ENCODE data around the gene PITPNM3. TPM values are rescaled to one million over a fixed set of nuclear protein-coding genes. Genes with fewer than 3 reads are reported as not detected.

PITPNM3 gene
- total RNA-seq, 1 donor from 2014 or later: 2.2 TPM

DNA sequence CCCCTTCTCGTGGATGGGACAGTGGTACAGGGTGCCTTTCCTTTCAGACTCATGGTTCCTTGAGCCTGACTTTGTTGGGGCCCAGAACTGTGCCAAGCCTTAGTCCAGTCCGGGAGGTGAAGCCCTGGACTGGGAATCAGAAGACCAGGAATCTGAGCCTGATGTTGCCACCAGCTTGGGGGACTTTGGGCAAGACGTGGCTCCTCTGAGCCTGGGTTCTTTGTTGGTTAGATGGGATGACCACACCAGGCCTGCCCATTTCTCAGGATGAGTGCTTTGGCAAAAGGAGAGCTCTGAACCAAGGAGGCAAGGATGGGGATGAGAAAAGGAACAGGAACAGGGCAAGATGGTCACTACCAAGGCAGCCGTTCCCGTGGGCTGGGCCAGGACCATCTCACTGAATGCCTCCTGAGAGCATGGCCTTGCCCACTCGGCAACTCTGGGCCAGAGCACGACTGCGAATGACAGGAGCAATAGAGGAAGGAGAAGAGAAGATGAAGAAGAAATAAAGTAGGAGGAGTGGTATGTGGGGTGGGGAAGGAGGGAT, 32.5 kb downstream of the PITPNM3 start:
- no peak for DNase-seq (ENCODE audit: low read depth)
- H3K4me3 ChIP-seq (ENCODE audit: low read depth, low read length): no peak overlapping the region
- no peak for TF ChIP-seq CTCF (IDR thresholded peaks at IDR 0.05; ENCODE audit: insufficient read depth, low read length, poor library complexity, severe bottlenecking)
- no peaks in the 10 kb centered on the region for H3K36me3 ChIP-seq (ENCODE audit: control insufficient read depth, insufficient read depth, low read length)
- H3K27me3 ChIP-seq (ENCODE audit: control insufficient read depth, insufficient read depth, low read length): no peaks in the 10 kb centered on the region

GRCh38 chr17:6523330-6523729, 33.0 kb downstream of the PITPNM3 start:
- Histone ChIP-seq H3K4me3 (ENCODE audit: low read depth, low read length) (no peak overlapping the region), H3K36me3 (ENCODE audit: control insufficient read depth, insufficient read depth, low read length) (no peaks in the 10 kb centered on the region), H3K27me3 (ENCODE audit: control insufficient read depth, insufficient read depth, low read length) (no peaks in the 10 kb centered on the region)
- no peak for TF ChIP-seq CTCF (IDR thresholded peaks at IDR 0.05; ENCODE audit: insufficient read depth, low read length, poor library complexity, severe bottlenecking)
- DNase-seq (ENCODE audit: low read depth): peak; percentile 74

GRCh38 chr17:6521586-6521985, 34.8 kb downstream of the PITPNM3 start:
- Histone ChIP-seq H3K36me3 (ENCODE audit: control insufficient read depth, insufficient read depth, low read length) (no peaks in the 10 kb centered on the region), H3K4me3 (ENCODE audit: low read depth, low read length) (no peak overlapping the region), H3K27me3 (ENCODE audit: control insufficient read depth, insufficient read depth, low read length) (no peaks in the 10 kb centered on the region)
- no peak for TF ChIP-seq CTCF (IDR thresholded peaks at IDR 0.05; ENCODE audit: insufficient read depth, low read length, poor library complexity, severe bottlenecking)
- no peak for DNase-seq (ENCODE audit: low read depth)

DNA sequence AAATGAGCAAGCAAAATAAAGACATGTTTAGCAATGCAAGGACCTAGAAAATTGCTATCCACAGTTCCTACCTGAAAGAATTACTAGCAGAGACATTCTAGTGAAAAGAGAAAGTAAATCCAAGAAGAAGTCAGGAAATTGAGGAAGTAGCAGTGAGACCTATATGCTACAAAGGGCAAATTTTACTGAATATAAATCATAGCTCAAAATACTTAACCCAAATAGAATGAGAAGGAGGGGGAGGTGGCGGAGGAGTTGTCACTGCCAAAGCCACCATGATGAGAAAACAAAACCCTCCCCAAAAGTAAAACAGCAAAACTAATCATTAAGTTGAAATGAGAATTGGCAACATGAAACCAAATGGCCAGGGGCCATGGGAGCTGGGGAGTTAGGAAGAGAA, 39.3 kb downstream of the PITPNM3 start:
- Histone ChIP-seq H3K36me3 (ENCODE audit: control insufficient read depth, insufficient read depth, low read length) (no peaks in the 10 kb centered on the region), H3K27me3 (ENCODE audit: control insufficient read depth, insufficient read depth, low read length) (no peaks in the 10 kb centered on the region), H3K4me3 (ENCODE audit: low read depth, low read length) (no peak overlapping the region)
- no peak for DNase-seq (ENCODE audit: low read depth)
- TF ChIP-seq CTCF (IDR thresholded peaks at IDR 0.05; ENCODE audit: insufficient read depth, low read length, poor library complexity, severe bottlenecking): no peak

GRCh38 chr17:6514371-6514770, 42.0 kb downstream of the PITPNM3 start:
- no peak for TF ChIP-seq CTCF (IDR thresholded peaks at IDR 0.05; ENCODE audit: insufficient read depth, low read length, poor library complexity, severe bottlenecking)
- Histone ChIP-seq H3K36me3 (ENCODE audit: control insufficient read depth, insufficient read depth, low read length) (no peaks in the 10 kb centered on the region), H3K4me3 (ENCODE audit: low read depth, low read length) (no peak overlapping the region), H3K27me3 (ENCODE audit: control insufficient read depth, insufficient read depth, low read length) (no peaks in the 10 kb centered on the region)
- no peak for DNase-seq (ENCODE audit: low read depth)

- no peak for DNase-seq (ENCODE audit: low read depth)
- no peaks in the 10 kb centered on the region for H3K36me3 ChIP-seq (ENCODE audit: control insufficient read depth, insufficient read depth, low read length)
- H3K4me3 ChIP-seq (ENCODE audit: low read depth, low read length): no peak overlapping the region
- TF ChIP-seq CTCF (IDR thresholded peaks at IDR 0.05; ENCODE audit: insufficient read depth, low read length, poor library complexity, severe bottlenecking): no peak
- H3K27me3 ChIP-seq (ENCODE audit: control insufficient read depth, insufficient read depth, low read length): no peaks in the 10 kb centered on the region
These were observed 43.8 kb downstream of the PITPNM3 start for GRCh38 chr17:6512552-6512951.
